HG03064 (cell line): Measurements from ENCODE around the gene PHACTR1.

Source experiments
- ATAC-seq: cut with Tn5 transposase; IDR thresholded peaks from one replicate; pipeline ENCODE4 v1.9.1; 2021; ENCODE audit warnings: low read depth; ENCODE audit not compliant: unreplicated experiment

Gene PHACTR1

DNA sequence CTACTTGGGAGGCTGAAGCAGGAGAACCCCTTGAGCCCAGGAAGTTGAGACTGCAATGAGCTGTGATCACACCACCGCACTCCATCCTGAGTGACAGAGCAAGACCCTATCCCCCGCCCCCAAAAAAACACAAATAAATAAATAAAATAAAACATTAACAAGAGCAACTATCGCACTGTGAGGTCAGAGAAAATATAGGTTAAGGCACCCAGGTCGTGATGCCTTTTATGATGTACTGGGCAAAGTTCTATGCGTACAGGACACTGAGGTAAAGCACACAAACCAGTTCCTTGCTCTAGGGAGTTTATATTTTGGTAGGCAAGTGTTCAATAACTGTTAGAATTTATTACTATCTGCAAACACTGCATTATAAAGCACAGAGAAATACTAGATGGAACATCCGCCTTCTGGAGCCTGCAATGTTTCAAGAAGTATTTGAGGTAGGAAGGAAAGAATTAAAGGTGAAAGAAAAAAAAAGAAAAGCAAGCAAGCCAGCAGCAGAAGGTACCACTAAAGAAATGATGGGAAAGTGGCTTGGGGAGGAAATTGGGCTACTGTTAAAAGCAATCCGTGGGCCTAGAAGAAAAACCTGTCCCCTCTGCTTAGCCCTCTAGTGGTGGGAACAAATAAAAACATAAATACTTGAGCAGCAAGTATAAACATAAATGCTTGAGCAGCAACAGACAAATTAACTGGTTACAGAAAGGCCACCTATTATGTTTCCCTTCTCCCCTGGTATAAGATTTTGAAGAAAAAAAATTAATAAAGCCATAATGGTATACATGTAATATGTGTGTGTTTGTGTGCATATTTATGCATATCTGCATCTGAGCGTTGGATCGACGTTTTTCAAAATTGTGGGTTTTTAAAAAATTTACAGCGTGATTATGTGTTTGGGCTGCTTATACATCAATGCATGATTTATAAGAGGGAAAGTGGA, 128.0 kb downstream of the PHACTR1 start:
- ATAC-seq = no peak

DNA sequence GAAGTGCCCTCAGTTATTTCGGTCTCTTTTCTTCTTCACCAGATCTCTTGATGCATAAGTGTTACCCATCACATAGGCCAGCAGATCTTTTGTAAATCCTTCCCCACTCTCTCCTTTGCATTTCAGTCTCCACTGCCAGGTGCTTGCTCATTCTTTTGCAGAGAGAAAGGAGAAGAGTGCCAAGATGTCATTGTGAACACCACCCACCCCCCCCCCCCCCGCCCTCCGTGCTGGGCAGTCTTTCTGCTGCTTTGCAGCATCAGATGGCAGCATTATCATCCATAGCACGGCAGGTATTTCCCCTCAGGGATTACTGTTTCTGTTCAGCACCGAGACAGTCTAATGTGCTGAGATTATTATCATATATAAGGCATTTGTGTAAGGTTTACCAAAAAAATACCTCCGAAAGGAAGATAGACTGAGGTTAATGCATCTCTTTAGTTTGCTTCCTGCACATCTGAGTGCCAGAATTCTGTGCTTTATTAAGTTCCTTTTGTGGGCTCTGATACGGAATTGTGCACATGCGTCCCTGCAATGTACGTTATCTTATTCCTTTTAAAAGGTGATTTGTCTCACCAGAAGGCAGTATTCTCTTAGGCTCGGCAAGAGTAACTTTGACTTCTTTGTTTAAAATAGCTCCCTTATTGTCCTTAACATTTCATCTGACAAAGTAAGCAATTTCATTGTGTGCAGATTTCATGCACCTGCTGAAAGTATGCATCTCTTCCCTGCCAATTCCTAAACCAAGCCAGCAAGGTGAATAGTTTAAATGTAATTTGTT, 128.8 kb downstream of the PHACTR1 start:
- no peak for ATAC-seq

DNA sequence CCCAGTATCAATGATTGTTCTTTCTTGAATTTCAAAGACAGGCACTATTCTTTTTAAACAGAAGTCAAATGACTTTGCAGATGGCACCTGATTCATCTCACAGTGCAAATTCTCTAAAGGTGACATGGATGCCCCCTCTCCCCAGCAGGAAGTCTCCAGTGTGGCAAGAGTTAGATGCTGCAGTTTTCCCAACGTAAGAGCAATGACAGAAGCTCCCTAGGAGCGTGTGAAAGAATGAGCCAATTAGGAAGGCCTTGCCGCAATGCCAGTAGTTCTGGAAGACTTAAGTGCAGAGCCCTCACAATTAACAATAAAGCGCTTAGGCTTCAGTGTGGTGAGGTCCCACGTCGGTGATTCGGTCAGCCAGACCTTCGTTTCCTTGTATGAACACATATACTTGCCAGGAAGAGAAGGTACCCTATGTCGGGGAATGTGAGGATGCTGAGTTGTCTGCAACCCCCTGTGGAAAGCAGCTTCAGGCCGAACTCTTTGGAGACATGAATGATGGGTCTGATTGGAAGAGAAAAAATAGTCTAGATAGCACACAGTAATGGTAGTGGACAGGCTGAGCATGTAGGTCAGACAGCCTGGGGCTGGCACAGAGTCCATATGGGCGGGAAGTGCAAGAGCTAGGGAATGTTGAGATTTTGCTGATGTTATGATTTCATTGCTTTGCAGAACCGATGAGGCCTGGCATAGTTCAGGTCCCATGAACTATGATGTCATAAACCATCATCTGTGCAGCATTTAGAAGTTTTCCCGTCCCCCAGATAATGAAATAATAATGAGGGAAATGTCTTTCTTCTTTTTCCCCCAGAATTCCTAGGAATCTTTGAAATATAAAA, 132.6 kb downstream of the PHACTR1 start:
- ATAC-seq = no peak

DNA sequence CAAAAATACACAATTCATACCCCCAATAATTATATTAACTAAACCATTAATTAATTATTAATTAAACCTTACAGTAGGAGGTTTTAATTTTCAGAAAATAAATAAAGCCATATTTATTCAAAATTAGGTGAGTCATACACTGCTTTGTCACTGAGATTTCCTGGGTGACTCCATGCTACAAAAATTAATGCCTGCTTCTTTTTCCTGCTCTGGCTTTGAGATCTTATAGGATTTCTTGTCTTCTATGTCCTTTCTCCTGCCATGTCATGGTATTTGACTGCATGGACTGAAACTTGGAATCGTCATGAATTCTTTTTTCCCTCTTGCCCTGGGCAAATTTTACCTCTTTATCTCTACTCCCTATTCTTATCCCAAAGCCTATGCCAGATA, 133.2 kb downstream of the PHACTR1 start:
- no peak for ATAC-seq

DNA sequence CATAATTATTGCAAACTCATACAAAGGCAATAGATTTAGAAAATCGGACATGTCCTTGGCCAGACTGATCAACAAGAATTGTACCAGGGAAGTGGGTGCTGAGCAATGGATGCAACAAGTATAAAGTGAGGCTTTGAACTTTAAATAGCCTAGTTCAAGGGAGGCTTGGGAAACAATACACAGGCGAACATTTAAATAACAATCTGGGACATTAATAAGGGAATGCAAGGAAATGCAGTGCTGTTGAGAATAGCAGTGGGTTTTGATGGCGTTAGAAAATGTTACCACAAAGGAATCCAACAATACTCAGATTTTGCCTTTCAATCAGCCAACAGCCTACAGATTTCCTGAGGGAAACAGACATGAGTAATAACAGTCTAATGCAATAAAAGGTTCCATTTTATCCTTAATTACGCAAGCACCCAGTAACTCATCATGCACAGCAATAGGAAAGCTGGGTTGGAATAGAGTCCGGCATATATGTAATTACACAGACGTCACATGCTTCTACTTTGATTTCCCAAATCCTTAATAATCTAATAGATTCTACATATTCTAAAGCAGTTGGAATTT, 134.6 kb downstream of the PHACTR1 start:
- no peak for ATAC-seq

DNA sequence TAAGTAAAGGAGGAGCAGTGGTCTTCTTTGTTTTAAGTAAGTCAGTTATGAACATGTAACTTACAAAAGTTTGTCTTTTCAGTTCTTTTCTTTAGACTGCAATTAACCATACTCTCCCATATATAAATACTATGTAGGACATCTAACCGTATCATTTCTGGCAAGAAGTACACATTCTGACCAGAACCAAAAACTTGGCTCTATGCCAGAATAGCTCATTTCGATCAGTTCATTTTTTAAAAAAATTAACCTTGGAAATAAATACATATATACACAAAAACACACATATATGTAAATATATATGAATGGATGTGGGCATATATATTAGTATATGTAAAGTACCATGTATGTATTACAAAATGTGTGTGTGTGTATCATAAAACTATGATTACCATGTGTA, 145.0 kb downstream of the PHACTR1 start:
- no peak for ATAC-seq

DNA sequence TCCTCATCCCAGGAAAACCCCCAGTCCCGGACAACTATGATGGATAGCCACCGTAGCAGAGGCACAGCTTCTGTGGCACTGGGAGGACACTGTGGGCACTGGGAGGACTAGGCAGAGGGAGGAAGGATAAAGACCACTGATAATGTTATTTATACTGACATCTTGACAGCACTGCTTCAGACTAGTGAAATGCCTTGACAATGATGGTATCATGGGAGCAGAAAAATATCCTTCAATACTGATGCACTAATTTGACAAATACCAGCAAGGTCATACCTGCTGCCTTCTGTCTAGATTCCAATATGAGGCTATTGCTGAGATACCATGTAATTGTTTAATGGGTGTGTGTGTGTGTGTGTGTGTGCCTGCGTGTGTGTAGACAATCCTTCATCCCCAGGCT, 148.6 kb downstream of the PHACTR1 start:
- ATAC-seq = no peak

DNA sequence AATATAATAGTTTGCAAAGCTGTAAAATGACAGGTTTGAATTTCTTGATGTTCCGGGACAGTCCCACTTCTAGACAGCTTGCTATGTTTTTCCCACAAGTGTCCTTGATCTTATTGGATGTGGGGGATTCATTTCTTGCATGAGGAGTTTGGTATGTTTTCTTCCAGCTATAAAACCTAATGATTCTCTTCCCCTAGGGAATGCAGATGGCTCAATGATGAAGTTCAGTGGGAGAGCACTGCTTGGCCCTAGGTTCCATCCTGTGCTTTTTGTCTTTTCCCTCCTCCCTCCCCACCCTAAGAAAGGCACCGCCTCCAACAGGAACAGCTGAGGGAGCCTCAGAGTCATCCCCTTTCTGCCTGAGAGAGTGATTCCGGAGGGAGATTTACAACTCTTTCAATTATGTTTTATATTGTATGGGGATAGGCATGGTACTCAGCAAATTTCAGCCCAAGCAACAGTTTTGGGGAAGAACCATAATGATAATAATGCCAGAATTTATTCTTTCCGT, 149.2 kb downstream of the PHACTR1 start:
- no peak for ATAC-seq

DNA sequence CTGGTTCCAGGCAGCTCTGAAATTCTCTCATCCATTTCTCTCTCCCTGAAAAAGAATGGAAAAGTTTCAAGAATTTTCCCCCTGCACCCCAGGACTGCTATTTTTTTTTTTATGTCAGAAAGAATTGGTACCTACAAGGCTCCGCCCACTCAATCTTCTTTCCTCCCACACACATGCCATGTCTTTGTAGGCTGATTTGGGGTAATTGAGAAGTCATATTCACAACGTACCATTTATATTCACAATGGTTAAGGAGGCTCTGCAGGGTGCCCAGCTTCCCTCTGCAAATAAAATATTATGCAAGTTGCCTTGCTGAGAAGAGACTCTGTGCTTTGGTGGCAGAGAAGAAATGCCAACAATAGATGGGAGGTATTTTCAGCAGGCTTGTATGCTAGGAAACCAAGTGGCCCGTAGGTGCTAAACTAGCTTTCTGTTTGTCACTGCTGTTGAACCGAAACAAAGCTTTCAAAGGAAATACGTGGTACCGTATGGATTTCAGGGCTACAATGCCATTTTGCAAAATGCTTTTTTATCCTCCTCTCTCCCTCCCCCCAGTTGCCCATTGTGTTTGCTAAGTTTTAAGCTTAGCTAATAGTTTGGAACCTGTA, 150.0 kb downstream of the PHACTR1 start:
- ATAC-seq = no peak

DNA sequence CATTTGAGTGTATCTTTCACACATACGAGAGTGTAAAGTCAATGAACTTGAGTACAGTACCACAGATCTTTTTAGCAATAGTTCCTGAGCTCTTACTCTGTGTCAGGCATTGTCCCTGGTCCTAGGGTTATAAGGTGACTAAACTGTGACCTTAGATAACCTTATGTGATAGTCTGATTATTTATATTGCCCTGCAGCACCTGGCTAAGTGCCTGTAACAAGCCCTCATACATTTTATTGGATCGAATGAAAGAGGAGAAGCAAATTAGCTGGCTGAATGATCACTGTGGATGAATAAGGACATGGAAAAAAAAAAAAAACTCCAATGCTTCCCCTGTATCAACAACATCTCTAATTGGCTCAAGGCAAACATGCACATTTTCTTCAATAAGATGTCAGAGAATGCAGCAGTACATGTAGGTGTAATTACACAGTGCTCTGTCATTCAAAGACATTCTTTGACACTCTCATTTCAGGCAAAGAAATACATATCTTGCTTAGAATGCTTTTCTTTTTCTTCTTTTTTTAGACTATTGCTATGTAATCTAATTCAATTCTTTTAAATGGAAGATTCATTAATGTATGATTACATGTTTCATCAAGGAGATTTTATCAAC, 153.4 kb downstream of the PHACTR1 start:
- ATAC-seq = no peak

DNA sequence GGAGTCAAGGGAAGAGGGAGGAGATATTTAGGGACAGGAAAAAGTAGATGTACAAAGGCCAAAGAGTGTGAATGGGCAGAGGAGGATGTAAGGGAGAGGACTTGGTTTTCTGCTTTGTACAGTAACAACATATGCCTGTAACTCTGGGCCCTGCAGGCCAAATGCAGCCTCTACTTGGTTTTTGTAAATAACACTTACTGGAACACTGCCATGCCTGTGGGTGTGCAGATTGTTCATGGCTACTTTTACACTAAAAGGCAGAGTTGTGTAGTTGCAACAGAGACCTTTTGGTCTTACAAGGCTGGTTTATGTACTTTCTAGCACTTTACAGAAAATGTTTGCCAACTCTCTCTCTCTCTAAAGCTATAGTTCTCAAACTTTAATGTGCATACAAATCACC, 157.1 kb downstream of the PHACTR1 start:
- no peak for ATAC-seq

DNA sequence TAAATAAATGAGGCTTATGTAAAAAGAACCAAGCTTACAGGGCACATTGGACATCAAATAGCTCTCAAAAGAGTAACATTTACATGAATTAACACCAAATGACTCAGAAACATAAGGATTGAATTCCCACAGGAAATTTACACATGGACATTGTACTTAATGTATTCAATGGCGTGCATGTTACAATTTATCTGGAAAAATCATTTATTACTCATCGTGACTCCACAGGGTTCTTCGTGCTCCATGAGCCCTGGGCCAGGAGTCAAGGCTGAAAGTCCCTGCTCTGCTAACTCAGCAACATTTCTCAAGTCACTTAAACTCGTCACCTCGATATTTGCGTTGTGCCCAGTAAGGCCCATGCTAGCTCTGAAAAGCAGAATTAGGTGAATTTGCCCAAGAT, 158.5 kb downstream of the PHACTR1 start:
- ATAC-seq = no peak

DNA sequence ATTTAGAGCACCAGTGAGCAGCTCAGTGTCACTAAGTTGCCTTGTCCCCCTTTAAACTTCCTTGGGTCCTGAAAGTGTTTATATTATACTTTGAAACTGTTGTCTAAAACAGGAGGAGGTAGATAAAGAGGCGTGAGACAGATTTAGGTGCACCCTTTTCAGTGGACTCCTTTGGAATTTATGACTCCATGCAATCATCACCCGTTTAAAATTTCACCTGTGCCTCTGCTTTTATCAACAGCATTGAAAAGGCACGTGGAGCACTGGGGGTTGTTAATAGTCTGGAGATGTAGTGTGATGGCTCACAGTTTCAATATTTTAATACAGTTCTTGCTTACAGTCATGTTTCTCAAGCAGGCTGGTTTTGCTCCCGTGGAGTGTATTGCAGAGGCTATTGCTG, 162.2 kb downstream of the PHACTR1 start:
- no peak for ATAC-seq

DNA sequence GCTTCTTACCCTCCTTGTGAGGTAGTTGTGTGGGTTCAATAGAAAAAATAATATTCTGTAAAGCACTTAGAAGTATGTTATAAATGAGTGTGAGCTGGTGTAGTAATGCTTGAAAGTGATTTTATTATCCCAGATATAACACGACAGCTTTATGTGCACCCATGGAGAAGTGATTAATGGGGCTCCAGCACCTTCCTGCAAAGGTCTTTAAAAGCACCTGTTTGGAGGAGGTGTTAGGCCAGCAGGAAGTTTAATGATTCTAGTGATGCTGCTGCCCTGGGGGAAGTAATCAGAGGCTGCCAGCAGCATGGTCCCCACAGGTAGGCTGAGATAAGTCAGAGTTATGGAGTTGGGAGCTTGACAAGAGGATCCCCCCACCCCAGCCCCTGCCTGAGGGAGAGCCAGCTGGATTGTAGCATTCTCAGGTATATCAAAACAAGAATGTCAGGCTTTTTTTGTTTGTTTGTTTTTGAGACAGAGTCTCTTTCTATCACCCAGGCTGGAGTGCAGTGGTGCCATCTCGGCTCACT, 166.3 kb downstream of the PHACTR1 start:
- ATAC-seq = no peak

DNA sequence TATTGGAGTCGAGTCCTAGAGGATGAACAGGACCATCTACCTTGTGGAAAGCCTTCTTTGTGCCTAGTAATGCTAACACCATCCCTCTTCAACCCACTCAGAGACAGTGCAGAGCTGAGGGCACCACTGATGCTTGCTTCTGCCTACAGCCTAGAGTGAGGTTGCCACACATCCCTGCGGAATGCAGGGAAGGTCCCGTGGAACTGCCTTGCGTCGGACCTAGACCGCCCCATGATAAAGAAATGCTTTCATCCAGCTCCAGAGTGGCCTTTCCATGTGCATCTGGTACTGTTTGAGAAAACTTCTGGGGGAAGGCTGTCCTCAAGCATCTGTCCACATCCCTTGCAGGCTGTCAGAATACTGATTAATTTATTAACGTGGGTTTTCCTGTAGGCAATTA, 168.4 kb downstream of the PHACTR1 start:
- no peak for ATAC-seq

DNA sequence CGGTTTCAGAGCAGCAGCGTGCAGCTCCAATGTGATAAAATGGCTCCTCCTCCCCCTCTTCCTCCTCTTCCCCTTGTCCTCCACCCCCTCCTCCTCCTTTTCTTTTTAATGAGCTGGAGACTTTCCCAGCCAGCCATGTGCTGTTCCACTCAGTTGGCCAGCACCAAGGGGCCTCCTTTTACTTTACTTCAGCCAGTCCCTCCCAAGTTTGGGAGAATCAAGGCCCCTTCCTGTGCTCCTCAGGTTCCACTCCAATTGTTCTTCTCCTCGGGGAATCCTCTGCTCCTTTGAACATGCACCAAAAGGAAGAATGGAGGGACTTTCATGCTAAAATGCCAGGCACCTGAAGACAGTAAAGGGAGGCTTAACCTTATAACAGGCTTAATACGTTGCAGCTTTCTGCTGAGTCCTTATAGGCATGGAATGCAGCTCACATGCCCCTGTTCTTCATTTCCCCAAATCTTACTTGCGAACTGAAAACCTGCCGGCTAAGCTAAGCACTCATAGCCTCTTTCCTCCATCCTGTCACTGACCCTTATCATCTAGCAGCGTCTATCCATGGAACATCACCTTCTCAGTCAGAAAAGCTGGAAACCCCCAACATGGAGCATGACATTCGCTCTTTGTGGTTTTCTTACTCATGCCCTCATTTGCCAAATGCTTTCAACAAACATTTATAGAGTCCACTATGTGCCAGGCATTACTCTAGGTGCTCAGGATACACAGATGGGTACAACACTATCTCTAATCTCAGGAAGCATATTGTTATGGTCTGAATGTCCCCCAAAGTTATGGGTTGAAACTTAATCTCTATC, 170.6 kb downstream of the PHACTR1 start:
- ATAC-seq = no peak

DNA sequence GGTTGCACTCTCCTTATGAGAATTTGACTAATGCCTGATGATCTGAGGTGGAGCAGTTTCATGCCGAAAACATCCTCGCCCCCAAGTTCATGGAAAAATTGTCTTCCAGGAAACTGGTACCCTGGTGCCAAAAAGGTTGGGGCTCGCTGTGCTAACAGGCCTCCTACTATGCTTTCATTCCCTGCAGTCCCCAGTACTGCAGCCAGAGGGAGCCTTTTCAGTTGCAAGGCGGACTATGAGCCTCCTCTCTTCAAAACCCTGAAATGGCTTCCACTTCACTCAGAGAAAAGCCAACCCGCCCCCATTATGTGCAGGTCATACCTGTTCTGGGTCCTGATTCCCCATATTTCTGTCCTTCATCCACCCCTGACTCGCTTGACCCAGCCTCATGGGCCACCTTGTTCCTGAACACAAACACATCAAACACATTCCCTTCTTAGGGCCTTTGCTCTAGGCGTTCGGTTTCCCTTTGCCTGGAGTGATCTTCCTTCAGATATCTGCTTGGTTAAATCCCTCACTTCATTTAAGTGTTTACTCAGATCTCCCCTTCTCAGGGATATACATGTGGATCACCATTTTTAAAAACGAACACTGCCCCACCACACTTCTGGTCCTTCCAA, 173.7 kb downstream of the PHACTR1 start:
- ATAC-seq = no peak

DNA sequence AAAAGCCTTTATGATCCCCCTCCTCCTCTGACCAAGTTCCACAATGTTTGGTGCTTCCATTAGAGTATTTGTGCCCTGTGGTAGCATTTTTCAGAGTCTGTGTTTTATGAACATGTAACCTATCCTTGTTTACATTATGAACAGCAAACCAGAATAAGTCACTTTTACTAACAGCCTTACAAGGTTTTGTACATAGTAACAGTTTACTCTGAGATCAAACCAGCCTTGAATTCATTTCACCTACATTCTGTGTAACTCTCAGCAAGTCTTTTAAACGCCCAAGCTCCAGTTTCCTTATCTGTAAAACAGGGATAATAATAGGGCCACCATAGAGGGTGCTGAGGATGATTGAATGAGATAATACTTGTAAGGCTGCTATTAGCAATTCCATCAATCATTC, 175.0 kb downstream of the PHACTR1 start:
- no peak for ATAC-seq
